HEK293 (cell line): ENCODE data around the gene MPC1.

Experiments
- SETDB1 ChIP-seq: IDR thresholded peaks from one replicate; pipeline ENCODE4 v1.6.1; 2017; ENCODE audit warnings: mild to moderate bottlenecking, low read length, moderate library complexity, mixed read lengths; ENCODE audit not compliant: insufficient read length
- ZNF16 ChIP-seq: fragments of 450-650 bp; formaldehyde crosslinking; IDR thresholded peaks from 2 replicates; pipeline ENCODE4 v1.5.1; 2016; ENCODE audit warnings: low read depth, missing biosample characterization, missing genetic modification characterization
- ZNF23 ChIP-seq: fragments of 450-650 bp; formaldehyde crosslinking; IDR thresholded peaks from 2 replicates; pipeline ENCODE4 v1.5.1; 2016; ENCODE audit warnings: missing biosample characterization, missing genetic modification characterization, borderline replicate concordance
- ZNF473 ChIP-seq: fragments of 450-650 bp; formaldehyde crosslinking; IDR thresholded peaks from 2 replicates; pipeline ENCODE4 v1.5.1; 2017; ENCODE audit warnings: missing biosample characterization, missing genetic modification characterization
- ZNF530 ChIP-seq: fragments of 450-650 bp; formaldehyde crosslinking; IDR thresholded peaks from 2 replicates; pipeline ENCODE4 v1.5.1; 2016; ENCODE audit warnings: low read depth, missing biosample characterization, missing genetic modification characterization
- ZNF571 ChIP-seq: fragments of 450-650 bp; formaldehyde crosslinking; IDR thresholded peaks from 2 replicates; pipeline ENCODE4 v1.5.0; 2017; ENCODE audit warnings: missing biosample characterization, missing genetic modification characterization
- TF ChIP-seq, protein P1 (sequence below): fragments of 450-650 bp; formaldehyde crosslinking; IDR thresholded peaks from 2 replicates; pipeline ENCODE4 v1.5.1; 2016; ENCODE audit warnings: missing biosample characterization, missing genetic modification characterization
- TF ChIP-seq, protein P2 (sequence below): fragments of 450-650 bp; formaldehyde crosslinking; IDR thresholded peaks from 2 replicates; pipeline ENCODE4 v1.5.1; 2016; ENCODE audit warnings: missing biosample characterization, missing genetic modification characterization, borderline replicate concordance
- TF ChIP-seq, protein P3 (sequence below): fragments of 450-650 bp; formaldehyde crosslinking; IDR thresholded peaks from 2 replicates; pipeline ENCODE4 v1.5.1; 2016; ENCODE audit warnings: missing biosample characterization, missing genetic modification characterization
- TF ChIP-seq, protein P4 (sequence below): fragments of 450-650 bp; formaldehyde crosslinking; IDR thresholded peaks from 2 replicates; pipeline ENCODE4 v1.5.1; 2016; ENCODE audit warnings: missing biosample characterization, missing genetic modification characterization
- TF ChIP-seq, protein P5 (sequence below): fragments of 450-650 bp; formaldehyde crosslinking; IDR thresholded peaks from 2 replicates; pipeline ENCODE4 v1.5.1; 2016; ENCODE audit warnings: missing biosample characterization, missing genetic modification characterization

DNA sequence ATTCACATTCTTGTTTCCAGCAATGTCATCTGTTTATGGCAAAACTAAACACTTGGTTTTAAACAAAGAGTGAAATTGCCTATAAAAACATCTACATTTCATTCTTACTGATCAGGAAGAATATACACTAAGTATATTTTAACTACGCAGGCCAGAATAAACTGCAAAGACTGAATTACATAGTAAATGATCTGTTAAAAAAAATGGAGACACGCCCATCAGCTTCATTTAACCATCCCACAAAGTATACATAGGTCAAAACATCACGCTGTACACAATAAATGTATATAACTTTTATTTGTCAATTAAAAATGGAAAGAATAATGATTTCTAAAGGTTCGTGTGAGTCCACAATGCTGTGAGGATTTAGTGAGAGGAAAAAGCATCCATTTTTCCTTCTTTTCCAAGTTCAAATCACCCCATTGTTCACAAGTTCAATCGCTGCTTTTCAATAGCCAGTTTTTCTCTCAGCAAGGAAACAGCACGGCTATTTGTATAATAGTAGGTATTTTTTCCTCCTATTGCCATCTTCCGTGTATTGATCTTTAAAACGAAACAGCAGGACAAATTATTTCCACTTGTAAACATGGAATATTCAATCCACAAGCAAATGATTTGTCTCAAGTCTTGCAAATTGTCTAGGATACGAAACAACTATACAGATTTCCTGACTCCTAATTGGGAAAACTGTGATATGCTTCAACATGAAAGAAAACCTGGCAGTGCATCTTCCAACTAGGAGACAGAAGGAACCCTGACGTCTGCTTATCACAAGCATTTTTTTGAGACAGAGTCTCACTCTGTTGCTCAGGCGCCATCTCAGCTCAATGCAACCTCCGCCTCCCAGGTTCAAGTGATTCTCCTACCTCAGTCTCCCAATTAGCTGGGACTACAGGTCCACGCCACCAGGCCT is 51.0 kb downstream of the MPC1 start:
- TF ChIP-seq ZNF473: no peak
- TF ChIP-seq, protein P1, sequence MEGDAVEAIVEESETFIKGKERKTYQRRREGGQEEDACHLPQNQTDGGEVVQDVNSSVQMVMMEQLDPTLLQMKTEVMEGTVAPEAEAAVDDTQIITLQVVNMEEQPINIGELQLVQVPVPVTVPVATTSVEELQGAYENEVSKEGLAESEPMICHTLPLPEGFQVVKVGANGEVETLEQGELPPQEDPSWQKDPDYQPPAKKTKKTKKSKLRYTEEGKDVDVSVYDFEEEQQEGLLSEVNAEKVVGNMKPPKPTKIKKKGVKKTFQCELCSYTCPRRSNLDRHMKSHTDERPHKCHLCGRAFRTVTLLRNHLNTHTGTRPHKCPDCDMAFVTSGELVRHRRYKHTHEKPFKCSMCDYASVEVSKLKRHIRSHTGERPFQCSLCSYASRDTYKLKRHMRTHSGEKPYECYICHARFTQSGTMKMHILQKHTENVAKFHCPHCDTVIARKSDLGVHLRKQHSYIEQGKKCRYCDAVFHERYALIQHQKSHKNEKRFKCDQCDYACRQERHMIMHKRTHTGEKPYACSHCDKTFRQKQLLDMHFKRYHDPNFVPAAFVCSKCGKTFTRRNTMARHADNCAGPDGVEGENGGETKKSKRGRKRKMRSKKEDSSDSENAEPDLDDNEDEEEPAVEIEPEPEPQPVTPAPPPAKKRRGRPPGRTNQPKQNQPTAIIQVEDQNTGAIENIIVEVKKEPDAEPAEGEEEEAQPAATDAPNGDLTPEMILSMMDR (tag by site-specific recombination): no peak
- TF ChIP-seq, protein P2, sequence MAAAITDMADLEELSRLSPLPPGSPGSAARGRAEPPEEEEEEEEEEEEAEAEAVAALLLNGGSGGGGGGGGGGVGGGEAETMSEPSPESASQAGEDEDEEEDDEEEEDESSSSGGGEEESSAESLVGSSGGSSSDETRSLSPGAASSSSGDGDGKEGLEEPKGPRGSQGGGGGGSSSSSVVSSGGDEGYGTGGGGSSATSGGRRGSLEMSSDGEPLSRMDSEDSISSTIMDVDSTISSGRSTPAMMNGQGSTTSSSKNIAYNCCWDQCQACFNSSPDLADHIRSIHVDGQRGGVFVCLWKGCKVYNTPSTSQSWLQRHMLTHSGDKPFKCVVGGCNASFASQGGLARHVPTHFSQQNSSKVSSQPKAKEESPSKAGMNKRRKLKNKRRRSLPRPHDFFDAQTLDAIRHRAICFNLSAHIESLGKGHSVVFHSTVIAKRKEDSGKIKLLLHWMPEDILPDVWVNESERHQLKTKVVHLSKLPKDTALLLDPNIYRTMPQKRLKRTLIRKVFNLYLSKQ (tag by site-specific recombination): no peak
- TF ChIP-seq, protein P3, sequence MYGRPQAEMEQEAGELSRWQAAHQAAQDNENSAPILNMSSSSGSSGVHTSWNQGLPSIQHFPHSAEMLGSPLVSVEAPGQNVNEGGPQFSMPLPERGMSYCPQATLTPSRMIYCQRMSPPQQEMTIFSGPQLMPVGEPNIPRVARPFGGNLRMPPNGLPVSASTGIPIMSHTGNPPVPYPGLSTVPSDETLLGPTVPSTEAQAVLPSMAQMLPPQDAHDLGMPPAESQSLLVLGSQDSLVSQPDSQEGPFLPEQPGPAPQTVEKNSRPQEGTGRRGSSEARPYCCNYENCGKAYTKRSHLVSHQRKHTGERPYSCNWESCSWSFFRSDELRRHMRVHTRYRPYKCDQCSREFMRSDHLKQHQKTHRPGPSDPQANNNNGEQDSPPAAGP (tag by site-specific recombination): no peak
- TF ChIP-seq ZNF16 (tag by site-specific recombination): no peak
- TF ChIP-seq ZNF571 (tag by site-specific recombination): no peak
- TF ChIP-seq, protein P4, sequence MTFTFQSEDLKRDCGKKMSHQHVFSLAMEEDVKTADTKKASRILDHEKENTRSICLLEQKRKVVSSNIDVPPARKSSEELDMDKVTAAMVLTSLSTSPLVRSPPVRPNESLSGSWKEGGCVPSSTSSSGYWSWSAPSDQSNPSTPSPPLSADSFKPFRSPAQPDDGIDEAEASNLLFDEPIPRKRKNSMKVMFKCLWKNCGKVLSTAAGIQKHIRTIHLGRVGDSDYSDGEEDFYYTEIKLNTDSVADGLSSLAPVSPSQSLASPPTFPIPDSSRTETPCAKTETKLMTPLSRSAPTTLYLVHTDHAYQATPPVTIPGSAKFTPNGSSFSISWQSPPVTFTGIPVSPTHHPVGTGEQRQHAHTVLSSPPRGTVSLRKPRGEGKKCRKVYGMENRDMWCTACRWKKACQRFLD (tag by site-specific recombination): no peak
- TF ChIP-seq SETDB1: no peak
- TF ChIP-seq, protein P5, sequence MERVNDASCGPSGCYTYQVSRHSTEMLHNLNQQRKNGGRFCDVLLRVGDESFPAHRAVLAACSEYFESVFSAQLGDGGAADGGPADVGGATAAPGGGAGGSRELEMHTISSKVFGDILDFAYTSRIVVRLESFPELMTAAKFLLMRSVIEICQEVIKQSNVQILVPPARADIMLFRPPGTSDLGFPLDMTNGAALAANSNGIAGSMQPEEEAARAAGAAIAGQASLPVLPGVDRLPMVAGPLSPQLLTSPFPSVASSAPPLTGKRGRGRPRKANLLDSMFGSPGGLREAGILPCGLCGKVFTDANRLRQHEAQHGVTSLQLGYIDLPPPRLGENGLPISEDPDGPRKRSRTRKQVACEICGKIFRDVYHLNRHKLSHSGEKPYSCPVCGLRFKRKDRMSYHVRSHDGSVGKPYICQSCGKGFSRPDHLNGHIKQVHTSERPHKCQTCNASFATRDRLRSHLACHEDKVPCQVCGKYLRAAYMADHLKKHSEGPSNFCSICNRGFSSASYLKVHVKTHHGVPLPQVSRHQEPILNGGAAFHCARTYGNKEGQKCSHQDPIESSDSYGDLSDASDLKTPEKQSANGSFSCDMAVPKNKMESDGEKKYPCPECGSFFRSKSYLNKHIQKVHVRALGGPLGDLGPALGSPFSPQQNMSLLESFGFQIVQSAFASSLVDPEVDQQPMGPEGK (tag by site-specific recombination): no peak
- no peak for TF ChIP-seq ZNF530
- TF ChIP-seq ZNF23 (tag by site-specific recombination): no peak
